ENCODE results near the gene MMP24.
"Not testable (repeated sequence)": the region's sequence is repeated elsewhere in the genome, so short reads cannot be mapped to it uniquely, and the experiment has no call there.

MMP24 gene

GRCh38 chr20:35311822-35312221 is 85.3 kb downstream of the MMP24 start:
- DNase-seq (ENCODE audit: low read depth) = no peak

GRCh38 chr20:35312318-35312717 is 85.8 kb downstream of the MMP24 start:
- no peak for DNase-seq (ENCODE audit: low read depth)

GRCh38 chr20:35314816-35315631 is 88.5 kb downstream of the MMP24 start:
- DNase-seq (ENCODE audit: low read depth) = no peak

GRCh38 chr20:35315632-35316020 is 89.1 kb downstream of the MMP24 start:
- DNase-seq (ENCODE audit: low read depth) = not testable (repeated sequence)

GRCh38 chr20:35316086-35316485 is 89.6 kb downstream of the MMP24 start:
- no peak for DNase-seq (ENCODE audit: low read depth)

- no peak for DNase-seq (ENCODE audit: low read depth)
These were observed 91.1 kb downstream of the MMP24 start for GRCh38 chr20:35317416-35318210.

- DNase-seq (ENCODE audit: low read depth) = no peak
These were observed 92.1 kb downstream of the MMP24 start for GRCh38 chr20:35318502-35319157.

GRCh38 chr20:35319192-35319870 is 92.8 kb downstream of the MMP24 start:
- no peak for DNase-seq (ENCODE audit: low read depth)

- DNase-seq (ENCODE audit: low read depth) = no peak
These were observed 93.3 kb downstream of the MMP24 start for GRCh38 chr20:35319871-35320197.

GRCh38 chr20:35320396-35321126 is 94.1 kb downstream of the MMP24 start:
- DNase-seq (ENCODE audit: low read depth) = no peak

GRCh38 chr20:35325401-35325800 is 98.9 kb downstream of the MMP24 start:
- no peak for DNase-seq (ENCODE audit: low read depth)

- no peak for DNase-seq (ENCODE audit: low read depth)
These were observed 99.7 kb downstream of the MMP24 start for GRCh38 chr20:35326021-35326739.
